ENCODE measurements around the gene PHYHIPL.

- no peak for TF ChIP-seq POLR2A (IDR thresholded peaks at IDR 0.05; ENCODE audit: low read depth, low read length)
- no peak for TF ChIP-seq CEBPB (IDR thresholded peaks at IDR 0.05; ENCODE audit: low read depth, low read length)
Measured at GRCh38 chr10:59234816-59235429, 58.5 kb downstream of the PHYHIPL start.
